ENCODE measurements around the gene MAFG.

DNA sequence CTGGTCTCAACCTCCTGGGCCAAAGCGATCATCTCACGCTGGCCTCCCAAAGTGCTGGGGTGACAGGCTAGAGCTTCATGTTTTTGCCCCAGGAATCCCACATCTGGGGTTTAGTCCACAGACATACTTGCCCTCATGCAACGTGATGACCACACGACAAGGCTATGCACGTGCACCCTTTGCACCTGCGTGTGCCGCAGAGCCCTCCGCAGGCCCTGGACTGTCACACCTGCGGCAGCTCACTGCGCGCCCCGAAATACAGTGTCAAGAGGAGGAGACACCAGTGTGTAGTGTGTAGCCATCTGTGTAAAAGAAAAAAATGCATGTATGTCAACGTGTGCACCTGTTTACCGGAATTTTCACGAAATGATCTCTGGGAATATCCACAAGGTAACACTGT, 23.0 kb upstream of the MAFG start:
- TF ChIP-seq, protein P1, sequence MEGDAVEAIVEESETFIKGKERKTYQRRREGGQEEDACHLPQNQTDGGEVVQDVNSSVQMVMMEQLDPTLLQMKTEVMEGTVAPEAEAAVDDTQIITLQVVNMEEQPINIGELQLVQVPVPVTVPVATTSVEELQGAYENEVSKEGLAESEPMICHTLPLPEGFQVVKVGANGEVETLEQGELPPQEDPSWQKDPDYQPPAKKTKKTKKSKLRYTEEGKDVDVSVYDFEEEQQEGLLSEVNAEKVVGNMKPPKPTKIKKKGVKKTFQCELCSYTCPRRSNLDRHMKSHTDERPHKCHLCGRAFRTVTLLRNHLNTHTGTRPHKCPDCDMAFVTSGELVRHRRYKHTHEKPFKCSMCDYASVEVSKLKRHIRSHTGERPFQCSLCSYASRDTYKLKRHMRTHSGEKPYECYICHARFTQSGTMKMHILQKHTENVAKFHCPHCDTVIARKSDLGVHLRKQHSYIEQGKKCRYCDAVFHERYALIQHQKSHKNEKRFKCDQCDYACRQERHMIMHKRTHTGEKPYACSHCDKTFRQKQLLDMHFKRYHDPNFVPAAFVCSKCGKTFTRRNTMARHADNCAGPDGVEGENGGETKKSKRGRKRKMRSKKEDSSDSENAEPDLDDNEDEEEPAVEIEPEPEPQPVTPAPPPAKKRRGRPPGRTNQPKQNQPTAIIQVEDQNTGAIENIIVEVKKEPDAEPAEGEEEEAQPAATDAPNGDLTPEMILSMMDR (IDR thresholded peaks at IDR 0.05) = no peak
- no peak for TF ChIP-seq POLR2A (IDR thresholded peaks at IDR 0.05)
